Measurements from ENCODE around the gene YWHAH.

DNA sequence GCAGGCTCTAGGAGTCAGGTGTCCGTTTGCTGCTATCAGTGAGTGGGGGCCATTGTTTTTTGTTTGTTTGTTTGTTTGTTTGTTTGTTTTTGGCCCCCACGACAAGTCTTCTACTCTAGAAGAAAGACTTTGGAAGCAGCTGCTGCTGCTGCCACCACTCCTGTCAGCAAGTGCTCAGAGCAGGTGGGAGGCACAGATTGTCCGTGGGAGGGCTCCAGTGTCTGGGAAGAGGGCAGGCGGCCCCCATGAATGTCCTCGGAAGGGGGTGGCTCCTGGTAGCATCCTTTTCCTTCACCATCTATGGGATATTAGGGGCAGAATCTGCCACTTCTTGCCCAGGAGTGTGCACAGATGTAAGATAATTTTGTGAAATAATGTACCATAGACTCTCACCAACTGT lies 37.8 kb upstream of the YWHAH start:
- TF ChIP-seq, protein P1, sequence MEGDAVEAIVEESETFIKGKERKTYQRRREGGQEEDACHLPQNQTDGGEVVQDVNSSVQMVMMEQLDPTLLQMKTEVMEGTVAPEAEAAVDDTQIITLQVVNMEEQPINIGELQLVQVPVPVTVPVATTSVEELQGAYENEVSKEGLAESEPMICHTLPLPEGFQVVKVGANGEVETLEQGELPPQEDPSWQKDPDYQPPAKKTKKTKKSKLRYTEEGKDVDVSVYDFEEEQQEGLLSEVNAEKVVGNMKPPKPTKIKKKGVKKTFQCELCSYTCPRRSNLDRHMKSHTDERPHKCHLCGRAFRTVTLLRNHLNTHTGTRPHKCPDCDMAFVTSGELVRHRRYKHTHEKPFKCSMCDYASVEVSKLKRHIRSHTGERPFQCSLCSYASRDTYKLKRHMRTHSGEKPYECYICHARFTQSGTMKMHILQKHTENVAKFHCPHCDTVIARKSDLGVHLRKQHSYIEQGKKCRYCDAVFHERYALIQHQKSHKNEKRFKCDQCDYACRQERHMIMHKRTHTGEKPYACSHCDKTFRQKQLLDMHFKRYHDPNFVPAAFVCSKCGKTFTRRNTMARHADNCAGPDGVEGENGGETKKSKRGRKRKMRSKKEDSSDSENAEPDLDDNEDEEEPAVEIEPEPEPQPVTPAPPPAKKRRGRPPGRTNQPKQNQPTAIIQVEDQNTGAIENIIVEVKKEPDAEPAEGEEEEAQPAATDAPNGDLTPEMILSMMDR (IDR thresholded peaks at IDR 0.05): no peak
- no peak for TF ChIP-seq ZFX (IDR thresholded peaks at IDR 0.05; ENCODE audit: borderline replicate concordance)
